Measurements from ENCODE around the gene LAMTOR4.

The LAMTOR4 gene

DNA sequence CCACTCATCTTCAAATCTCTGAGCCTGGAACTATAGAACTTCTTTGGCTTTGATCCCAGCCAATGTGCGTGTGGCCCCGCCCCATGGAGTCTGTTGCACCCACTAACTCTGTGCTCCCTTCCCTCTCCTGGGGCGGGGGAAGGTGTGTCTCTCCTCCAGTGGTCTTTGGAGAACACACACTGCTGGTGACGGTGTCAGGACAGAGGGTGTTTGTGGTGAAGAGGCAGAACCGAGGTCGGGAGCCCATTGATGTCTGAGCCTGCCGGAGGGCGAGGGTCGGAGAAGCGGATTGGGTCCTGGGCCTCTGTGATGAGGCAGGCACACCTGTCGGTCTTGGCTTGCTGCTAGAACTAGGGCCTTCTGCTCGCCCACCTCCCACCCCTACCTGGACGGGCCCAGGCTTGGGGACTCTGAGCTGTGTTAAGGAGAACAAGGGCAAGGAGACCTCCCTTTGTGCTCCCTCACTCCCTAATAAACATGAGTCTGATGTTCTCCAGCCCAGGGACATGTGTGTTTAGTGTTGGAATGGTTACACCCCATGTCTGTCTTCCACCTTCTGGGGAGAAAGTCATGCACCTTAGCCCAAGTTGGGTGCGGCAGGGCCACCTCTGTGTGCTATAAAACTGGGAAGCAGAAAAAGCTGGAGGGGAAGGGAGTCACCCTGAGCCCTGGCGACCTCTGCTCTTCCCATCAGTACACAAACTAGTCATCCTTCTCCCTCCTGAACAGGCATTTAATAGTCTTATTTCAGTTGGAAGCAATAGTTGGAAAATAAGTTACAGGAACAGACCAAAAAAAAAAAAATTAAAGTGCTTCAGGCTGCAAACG lies 5.2 kb downstream of the LAMTOR4 start:
- DNase-seq = no peak

DNA sequence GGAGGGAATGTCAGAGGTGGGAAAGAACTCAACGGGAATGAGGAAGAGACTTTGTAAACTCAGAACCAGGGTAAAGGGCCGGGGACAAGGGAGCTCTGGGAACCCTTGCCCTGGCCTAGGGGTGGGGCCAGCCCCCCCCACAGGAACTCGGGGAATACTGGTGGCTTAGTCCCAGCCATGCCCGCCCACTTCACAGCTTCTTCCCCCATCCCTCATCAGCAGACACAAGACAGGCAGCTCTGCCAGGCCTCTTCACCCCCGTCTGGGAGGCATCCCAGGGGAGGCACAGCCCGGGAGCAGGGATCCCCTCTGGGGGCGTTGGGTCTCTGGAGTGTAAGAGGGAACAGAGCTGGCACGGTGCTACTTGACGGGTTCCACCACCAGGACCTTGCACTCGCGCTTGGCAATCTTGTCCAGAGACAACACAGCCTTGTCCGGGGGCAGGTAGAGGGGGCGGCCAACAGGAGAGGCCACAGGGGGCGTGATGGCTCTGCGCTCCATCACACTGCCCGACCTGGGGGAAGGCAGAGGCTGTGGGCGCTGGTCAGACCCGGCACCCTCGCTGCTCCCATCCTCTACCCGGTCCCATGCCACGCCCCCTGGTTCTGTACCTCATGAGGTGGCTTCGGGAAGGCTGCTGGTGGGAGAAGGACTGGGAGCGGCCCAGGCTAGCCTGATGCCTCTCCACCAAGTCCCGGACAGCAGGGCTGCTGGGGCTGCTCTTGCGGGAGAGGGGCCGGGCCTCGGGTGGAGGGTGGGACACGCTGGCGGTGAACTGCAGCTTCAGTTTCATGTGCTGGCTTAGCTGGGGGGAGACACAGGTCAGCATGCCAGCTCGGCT lies 6.2 kb downstream of the LAMTOR4 start:
- no peak for DNase-seq

DNA sequence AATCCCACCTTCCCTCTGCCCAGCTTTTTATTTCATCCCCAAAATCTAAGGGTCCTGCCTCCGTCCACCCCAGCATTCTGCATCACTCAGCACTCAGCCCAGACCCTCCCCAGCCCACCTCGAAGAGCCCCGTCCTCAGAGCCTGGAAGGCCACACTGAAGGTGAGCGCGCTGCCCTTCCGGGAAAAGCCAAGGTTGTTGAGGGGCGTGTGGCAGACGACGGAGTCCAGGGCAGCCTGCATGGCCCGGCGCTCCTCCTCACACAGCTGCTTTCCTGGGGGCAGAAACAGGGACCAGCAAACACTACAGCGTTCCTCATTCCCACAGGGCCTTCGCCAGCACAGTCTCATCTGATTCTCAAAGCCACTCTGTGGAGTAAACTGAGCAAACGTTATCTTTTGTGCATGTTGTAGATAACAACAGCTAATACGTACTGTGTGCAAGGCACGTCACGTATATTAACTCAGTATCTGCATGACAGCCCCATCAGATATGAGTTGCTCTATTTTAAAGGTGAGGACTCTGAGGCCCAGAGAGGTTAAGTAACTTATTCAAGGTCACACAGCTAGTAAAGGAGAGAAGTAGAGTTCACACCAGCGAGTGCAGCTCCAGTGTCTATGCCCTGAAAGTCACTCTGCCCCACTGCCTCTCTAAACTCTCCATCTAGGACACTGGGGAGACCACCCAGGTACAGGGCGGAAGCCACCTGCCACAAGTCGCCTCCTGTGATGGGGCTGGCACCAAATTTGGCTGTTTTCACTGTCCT lies 7.0 kb downstream of the LAMTOR4 start:
- no peak for DNase-seq

GRCh38 chr7:100156331-100157068 lies 7.8 kb downstream of the LAMTOR4 start:
- DNase-seq = peak in 1 of 5 experiments; percentile 32

GRCh38 chr7:100157069-100157333 lies 8.3 kb downstream of the LAMTOR4 start:
- DNase-seq = no peak

DNA sequence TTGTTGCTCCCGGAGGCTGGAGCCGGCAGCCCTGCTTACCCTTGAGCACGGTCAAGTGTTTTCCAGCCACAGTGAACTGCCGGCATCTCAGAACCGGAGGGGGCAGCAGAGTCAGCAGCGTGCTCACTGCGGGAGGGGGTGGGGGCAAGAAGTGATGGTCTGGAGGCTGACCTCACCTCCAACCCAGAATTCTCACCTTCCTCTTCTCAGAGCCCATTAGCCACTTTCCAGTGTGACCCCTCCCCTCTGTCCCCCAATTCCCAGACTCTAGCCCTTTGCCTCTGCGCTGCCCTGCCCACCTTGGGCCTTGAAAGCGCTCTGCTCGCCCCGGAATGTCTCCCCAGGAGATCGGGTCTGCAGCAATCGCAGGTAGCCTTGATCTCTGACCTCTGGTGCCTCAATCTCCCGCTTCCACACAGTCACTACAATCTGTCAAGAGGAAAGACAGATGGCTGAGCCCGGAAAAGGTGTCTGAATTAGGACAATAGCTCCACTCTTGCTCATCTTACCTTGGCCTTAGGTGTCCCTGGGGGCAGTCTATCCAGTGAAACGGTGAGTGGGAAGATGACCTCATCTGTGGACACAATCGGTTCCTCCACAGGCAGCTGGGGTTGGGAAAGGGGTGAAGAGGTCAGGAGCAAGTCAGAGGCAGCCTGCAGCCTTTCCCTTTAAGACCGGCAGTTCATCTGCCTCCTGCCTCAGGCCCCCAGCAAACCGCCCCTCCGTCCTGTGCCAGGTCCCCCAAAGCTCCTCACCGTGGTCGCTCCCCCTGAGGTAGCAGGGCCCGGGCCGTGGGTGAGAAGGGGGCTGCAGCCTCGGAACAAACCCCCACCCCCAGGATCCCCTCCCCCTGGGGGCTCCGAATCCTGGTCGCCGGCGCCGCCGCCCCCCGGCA lies 8.9 kb downstream of the LAMTOR4 start:
- DNase-seq = no peak

DNA sequence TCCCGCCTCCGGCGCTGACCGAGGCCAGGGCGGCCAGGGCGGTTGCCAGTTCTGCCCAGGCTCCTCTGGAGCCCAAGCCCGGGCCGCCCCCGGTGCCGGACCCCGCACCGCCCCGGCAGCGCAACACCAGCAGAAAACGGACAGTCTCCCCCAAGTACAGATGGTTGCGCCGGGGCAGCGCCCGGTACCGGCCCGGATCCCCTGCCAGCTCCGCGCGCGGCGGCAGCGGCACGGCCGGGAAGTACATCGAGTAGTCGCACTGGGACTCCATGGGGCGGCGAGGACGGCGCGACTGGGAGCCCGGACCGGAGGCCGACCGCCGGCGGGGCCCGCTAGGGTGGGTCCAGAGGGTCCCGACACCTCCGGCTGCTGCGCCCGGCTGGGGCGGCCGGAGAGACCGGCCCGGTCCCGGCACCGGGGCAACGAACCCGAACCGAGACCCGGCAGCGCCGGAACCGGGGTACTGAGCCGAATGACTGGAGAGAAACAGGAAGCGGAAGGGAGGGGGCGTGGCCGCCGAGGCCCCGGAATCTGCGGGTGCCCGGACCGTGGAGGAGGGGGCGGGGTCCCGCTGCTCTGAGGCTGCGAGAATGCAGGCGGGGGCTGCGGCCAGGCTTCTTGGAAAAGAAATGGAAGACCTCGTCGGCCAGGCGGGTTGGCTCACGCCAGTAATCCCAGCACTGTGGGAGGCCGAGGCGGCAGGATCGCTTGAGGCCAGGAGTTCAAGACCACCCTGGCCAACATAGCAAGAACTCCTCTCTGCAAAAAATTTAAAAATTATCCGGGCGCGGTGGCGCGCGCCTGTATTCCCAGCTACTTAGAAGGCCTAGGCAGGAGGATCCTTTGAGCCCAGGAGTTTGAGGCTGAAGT lies 9.7 kb downstream of the LAMTOR4 start, which contains the start of gene TRAPPC14:
Gene TRAPPC14 (minus strand): TSS at position 495 of the 870 bp plus-strand sequence. CDS start 224 bp downstream, at position 271.
- peak; percentile 81 to 89 (median 88) for DNase-seq

GRCh38 chr7:100159099-100159623 lies 10.4 kb downstream of the LAMTOR4 start:
- DNase-seq = no peak

DNA sequence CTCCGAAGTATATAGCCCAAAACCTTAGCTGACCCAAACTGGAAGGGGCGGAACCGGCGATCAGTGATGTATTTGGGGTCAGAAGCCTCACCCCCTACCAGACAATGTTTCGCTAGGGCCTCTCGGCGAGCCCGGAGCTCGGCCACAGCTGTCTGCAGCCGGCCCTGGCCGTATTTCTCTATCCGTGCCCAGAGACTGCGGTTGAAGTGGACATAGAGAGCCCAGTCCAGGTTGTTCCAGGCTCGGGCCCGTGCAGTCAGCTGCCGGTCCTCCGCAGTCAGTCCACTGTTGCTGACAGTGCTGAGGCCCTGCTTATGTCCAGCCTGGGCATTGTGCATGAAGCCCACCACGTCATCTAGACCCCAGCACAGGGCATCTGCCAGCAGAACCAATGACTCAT lies 11.3 kb downstream of the LAMTOR4 start:
- DNase-seq = no peak

- DNase-seq = no peak
Observed at GRCh38 chr7:100163006-100163531, 14.4 kb downstream of the LAMTOR4 start.

DNA sequence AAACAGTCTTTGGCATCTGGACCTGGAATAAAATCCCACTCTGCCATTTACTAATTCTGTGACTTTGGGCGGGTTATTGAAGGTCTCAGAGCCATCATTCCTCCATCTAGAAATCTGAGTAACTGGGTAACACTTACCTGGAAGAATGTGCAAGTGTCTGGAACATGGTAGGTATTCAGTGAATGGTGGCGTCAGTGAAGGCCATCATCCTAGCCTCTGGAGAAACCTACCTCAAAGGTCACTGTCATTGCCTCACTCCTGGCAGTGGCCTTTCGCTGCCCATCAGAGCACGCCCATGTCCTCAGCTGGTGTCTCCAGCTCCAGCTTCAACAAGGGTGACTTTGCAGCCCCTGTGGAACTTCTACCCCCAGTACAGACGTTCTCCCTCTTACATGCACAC lies 15.2 kb downstream of the LAMTOR4 start:
- DNase-seq = no peak

DNA sequence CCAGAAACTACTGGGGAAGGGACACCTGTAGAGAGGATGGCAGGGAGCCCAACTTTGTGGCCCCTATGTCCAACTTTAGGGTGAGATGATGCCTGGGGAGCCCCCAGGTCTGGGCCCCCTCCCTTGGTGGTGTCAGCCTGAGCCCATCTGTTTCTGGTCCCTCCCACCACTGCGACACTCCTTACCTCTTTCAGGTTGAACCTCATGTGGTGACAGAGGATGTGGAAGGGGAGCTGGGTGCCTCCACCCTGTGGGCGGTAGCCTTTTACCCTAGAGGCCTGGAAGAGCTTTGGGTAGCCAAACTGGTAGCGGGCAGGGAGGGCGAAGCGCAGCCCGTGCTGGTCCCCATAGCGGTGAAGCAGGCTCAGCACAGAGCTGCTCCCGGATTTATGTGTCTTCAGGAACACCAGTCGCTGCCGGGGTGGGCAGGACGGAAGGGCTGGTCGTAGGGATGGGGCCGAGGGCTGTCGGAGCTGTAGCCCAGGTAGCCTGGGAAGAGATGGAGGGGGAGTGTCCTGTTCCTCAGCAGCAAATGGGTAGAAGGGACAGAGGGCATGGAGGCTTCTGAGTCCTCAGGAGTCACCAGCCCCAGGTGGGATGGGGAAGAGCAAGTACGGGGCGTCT lies 17.7 kb downstream of the LAMTOR4 start:
- DNase-seq = peak in 1 of 5 experiments; percentile 58

- DNase-seq = no peak
Observed at GRCh38 chr7:100166970-100167911, 18.5 kb downstream of the LAMTOR4 start.

DNA sequence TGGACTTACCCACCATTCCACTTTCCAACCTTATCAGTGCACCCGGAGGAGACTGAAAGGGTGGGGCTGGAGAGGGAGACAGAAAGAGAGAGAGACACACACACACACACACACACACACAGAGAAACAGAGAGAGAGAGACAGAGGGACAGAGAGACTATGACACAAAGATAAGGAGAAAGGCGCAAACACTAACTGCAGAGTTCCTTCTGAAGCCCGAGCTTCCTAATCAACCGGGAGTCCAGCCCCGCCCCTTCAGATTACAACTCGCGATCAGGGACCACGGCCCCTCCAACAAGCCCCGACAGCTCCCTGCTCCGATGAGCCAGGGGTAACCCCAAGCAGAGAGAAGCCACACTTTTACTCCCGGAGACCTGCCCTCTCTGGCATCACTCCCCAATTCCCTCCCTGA lies 19.2 kb downstream of the LAMTOR4 start:
- no peak for DNase-seq

DNA sequence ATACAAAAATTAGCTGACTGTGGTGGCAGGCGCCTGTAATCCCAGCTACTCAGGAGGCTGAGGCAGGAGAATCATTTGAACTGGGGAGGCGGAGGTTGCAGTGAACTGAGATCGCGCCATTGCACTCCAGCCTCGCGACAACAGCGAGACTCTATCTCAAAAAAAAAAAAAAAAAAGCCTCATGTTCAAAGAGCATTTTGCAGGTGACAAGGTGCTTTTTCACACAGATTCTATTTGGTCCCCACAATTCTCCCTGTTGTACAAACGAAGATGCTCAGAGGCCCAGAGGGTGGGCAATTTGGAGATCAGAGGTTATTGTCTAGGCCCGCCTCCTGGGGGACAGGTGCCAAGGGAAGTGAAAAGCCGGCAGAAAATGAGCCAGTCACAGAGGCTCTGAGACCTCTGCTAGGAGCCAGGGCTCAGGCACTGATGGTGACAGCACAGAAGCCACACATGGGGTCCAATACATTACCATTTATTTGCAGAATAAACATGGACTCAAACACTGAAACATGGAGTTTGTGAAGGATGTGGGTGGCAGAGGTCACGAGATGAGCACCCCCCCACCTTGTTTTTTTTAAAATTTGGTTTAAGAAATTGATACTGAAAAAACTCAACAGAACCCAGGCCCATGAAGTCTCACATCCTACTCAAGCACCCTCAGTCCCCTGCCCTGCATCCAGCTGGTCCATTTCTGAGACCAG lies 20.6 kb downstream of the LAMTOR4 start:
- no peak for DNase-seq

- no peak for DNase-seq
Observed at GRCh38 chr7:100170101-100170897, 21.6 kb downstream of the LAMTOR4 start.

Data from T-helper 2 cell (primary cell).